GM12878 (cell line): ENCODE results near the gene FFAR2. TPM values are rescaled to one million over a fixed set of nuclear protein-coding genes. Genes with fewer than 3 reads are reported as not detected.

Experiments
- BACH1 ChIP-seq: fragments of 450-650 bp; IDR thresholded peaks from 2 replicates; pipeline ENCODE4 v1.6.1; 2017; ENCODE audit warnings: mild to moderate bottlenecking, borderline replicate concordance
- BRCA1 ChIP-seq: IDR thresholded peaks from 2 replicates; pipeline ENCODE4 v1.6.1; 2011; ENCODE audit warnings: low read depth, low read length, improper control_type of control experiment
- CBX3 ChIP-seq: fragments of 200-600 bp; sonication (generic); IDR thresholded peaks from 2 replicates; pipeline ENCODE4 v1.6.1; 2016; ENCODE audit warnings: low read depth, borderline replicate concordance
- EED ChIP-seq: sonication (generic); IDR thresholded peaks from 2 replicates; pipeline ENCODE4 v1.6.1; 2016; ENCODE audit warnings: antibody characterized with exemption, low read depth
- ELK1 ChIP-seq: IDR thresholded peaks from 2 replicates; pipeline ENCODE4 v1.6.1; 2012; ENCODE audit warnings: low read depth, low read length, improper control_type of control experiment
- ESRRA ChIP-seq: IDR thresholded peaks from 2 replicates; pipeline ENCODE4 v1.6.1; 2012; ENCODE audit warnings: mild to moderate bottlenecking, low read length, improper control_type of control experiment
- FOS ChIP-seq: IDR thresholded peaks from 3 replicates; pipeline ENCODE4 v1.6.1; 2011; ENCODE audit warnings: borderline replicate concordance; ENCODE audit not compliant: insufficient read length; ENCODE audit errors: extremely low read depth
- FOXM1 ChIP-seq: IDR thresholded peaks from 2 replicates; pipeline ENCODE4 v1.6.1; 2012; ENCODE audit warnings: low read depth, mild to moderate bottlenecking, inconsistent platforms, low read length, moderate library complexity
- GATAD2B ChIP-seq: fragments of 450-650 bp; conservative IDR thresholded peaks from 2 replicates; pipeline ENCODE4 v1.6.1; 2017; ENCODE audit warnings: low read depth, mild to moderate bottlenecking, moderate library complexity
- HSF1 ChIP-seq: fragments of 150-350 bp; IDR thresholded peaks from 2 replicates; pipeline ENCODE4 v1.6.1; 2014; ENCODE audit warnings: mild to moderate bottlenecking, low read depth, low read length
- IKZF2 ChIP-seq, 2 experiments: fragments of 450-650 bp; IDR thresholded peaks; 2 replicates each; pipeline ENCODE4 v1.6.1; 2017; ENCODE audit warnings: mild to moderate bottlenecking in 2 of 2, moderate library complexity in 2 of 2
- MYC ChIP-seq: IDR thresholded peaks from 2 replicates; pipeline ENCODE4 v1.6.1; 2011; ENCODE audit warnings: mild to moderate bottlenecking, low read length, moderate library complexity, inconsistent platforms; ENCODE audit not compliant: insufficient read depth, insufficient replicate concordance, insufficient read length, severe bottlenecking
- PBX3 ChIP-seq: IDR thresholded peaks from 2 replicates; pipeline ENCODE4 v1.6.1; 2011; ENCODE audit warnings: mild to moderate bottlenecking, low read depth, low read length, moderate library complexity; ENCODE audit not compliant: insufficient replicate concordance
- PKNOX1 ChIP-seq: fragments of 450-650 bp; IDR thresholded peaks from 2 replicates; pipeline ENCODE4 v1.6.1; 2016; ENCODE audit warnings: mild to moderate bottlenecking
- POLR2AphosphoS5 ChIP-seq: IDR thresholded peaks from 2 replicates; pipeline ENCODE4 v1.6.1; 2011; ENCODE audit warnings: mild to moderate bottlenecking, low read length, inconsistent platforms
- RAD21 ChIP-seq: IDR thresholded peaks from 2 replicates; pipeline ENCODE4 v1.6.1; 2011; ENCODE audit warnings: mild to moderate bottlenecking, low read depth, low read length, moderate library complexity; ENCODE audit not compliant: insufficient read depth
- RAD51 ChIP-seq: fragments of 450-650 bp; IDR thresholded peaks from 2 replicates; pipeline ENCODE4 v1.6.1; 2016; ENCODE audit warnings: moderate library complexity, mild to moderate bottlenecking, inconsistent platforms
- RB1 ChIP-seq: fragments of 450-650 bp; formaldehyde crosslinking; IDR thresholded peaks from 2 replicates; pipeline ENCODE4 v1.6.1; 2017; ENCODE audit warnings: mild to moderate bottlenecking, borderline replicate concordance
- RCOR1 ChIP-seq: conservative IDR thresholded peaks from 2 replicates; pipeline ENCODE4 v1.6.1; 2012; ENCODE audit warnings: low read depth, low read length, improper control_type of control experiment
- REST ChIP-seq: IDR thresholded peaks from 2 replicates; pipeline ENCODE4 v1.6.1; 2012; ENCODE audit warnings: mild to moderate bottlenecking, low read depth, low read length
- SIN3A ChIP-seq: IDR thresholded peaks from 2 replicates; pipeline ENCODE4 v1.6.1; 2012; ENCODE audit warnings: low read depth, low read length, improper control_type of control experiment
- SP1 ChIP-seq: IDR thresholded peaks from one replicate; pipeline ENCODE4 v1.6.1; 2011; ENCODE audit warnings: low read depth, low read length
- YY1 ChIP-seq: IDR thresholded peaks from 2 replicates; pipeline ENCODE4 v1.6.1; 2011; ENCODE audit warnings: low read depth, mild to moderate bottlenecking, low read length
- polyA plus RNA-seq, 11 experiments: library from polyadenylated mRNA; depleted of rRNA in 4 of 11; unstranded in 6 of 11; stranded (reverse) in 5 of 11; fragments of >200 nt; fragmentation: Nextera tagmentation in 4 of 11; fragmentation: Illumina TruSeq in 1 of 11; extraction: Ambion mirVana in 4 of 11; extraction: Trizol in 1 of 11; gene quantifications; 1 replicate in 1 of 11; 2 replicates in 10 of 11; pipeline versions ENCODE4 v1.2.1 to v1.2.3, GENCODE V29; 2011 to 2016; ENCODE audit warnings: inconsistent platforms in 2 of 11, missing spikeins in 2 of 11, low read depth in 1 of 11
- total RNA-seq, 4 experiments: library from RNA; depleted of rRNA in 3 of 4; stranded (reverse); fragments of >200 nt in 3 of 4; fragmentation: Illumina TruSeq in 1 of 4; extraction: Trizol in 1 of 4; gene quantifications; 2 replicates each; pipeline versions ENCODE4 v1.2.1 to v1.2.3, GENCODE V29; 2013 to 2021

Gene FFAR2
- total and polyA plus RNA-seq, 10 of the 15 experiments (the other 5 are each of a cell fraction or from before 2014, with no cell fraction given): 0.05 to 4.0 (median 2.1) TPM

- TF ChIP-seq PBX3: no peak
- no peak for TF ChIP-seq CBX3
- no peak; the same call in 1 of the 2 replicates for TF ChIP-seq PKNOX1
- peak; percentile 48; the same call in 1 of the 2 replicates for TF ChIP-seq BACH1
- TF ChIP-seq REST: no peak
- no peak for TF ChIP-seq ELK1
- no peak for TF ChIP-seq BRCA1
- no peak for TF ChIP-seq MYC
- TF ChIP-seq EED: peak; percentile 95
- peak; percentile 33; the same call in 1 of the 2 replicates for TF ChIP-seq FOXM1
- TF ChIP-seq GATAD2B: peak; percentile 90
- no peak for TF ChIP-seq RAD51
- TF ChIP-seq SP1: peak; percentile 28
- TF ChIP-seq HSF1: no peak
- no peak for TF ChIP-seq FOS
- TF ChIP-seq RB1: peak; percentile 18; the same call in 1 of the 2 replicates
- TF ChIP-seq RCOR1: 0 out of 2 replicates have a peak, but pooled peaks have one; percentile 35
- no peak for TF ChIP-seq POLR2AphosphoS5
- TF ChIP-seq IKZF2 (IDR thresholded peaks at IDR 0.05): peak; percentile 98
- TF ChIP-seq RAD21: no peak
- no peak; the same call in 1 of the 2 replicates for TF ChIP-seq YY1
- TF ChIP-seq SIN3A: no peak
- TF ChIP-seq ESRRA: no peak
Observed at GRCh38 chr19:35458731-35459391, 10.8 kb downstream of the FFAR2 start (continued).
